ENCODE measurements around the gene AUH. TPM values are rescaled to one million over a fixed set of nuclear protein-coding genes. Genes with fewer than 3 reads are reported as not detected.

The AUH gene
- polyA plus RNA-seq, 3 donors, result 4.0 to 9.9 (median 8.4) TPM

DNA sequence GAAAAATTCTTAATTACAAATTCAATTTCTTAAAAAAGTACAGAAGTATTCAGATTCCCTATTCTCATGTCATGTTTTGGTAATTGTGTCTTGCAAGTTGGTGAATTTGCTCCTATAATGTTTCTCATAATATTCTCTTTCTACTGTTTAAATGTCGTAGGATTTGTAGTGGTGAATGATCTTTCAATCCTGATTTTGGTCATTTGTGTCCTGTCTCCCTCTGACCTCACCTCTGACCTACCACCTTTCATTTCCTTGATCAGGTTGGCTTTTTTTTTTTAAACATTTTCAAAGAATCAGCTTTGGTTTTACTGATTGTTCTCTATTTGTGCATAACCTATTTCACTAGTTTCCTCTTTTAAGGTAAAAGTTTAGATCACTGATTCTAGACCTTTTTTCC lies 102.6 kb downstream of the AUH start:
- no peaks in the 10 kb centered on the region for H3K27me3 Mint-ChIP-seq (ENCODE audit: low read depth in 3 of 3)
- peak overlapping the region in 1 of 3 experiments; percentile 21 for H3K4me3 ChIP-seq (replicated peaks in 1 of 3; ENCODE audit: low read depth in 2 of 3, low read length in 3 of 3)
- H3K9me3 Mint-ChIP-seq, result peaks cover 0 to 2% (median 0%) of the 10 kb centered on the region in 7 donors
- no peaks in the 10 kb centered on the region for H3K79me2 ChIP-seq (ENCODE audit: insufficient read depth, low read length)
- H3K4me1 Mint-ChIP-seq, result peaks cover 30% of the 10 kb centered on the region
- H3K36me3 ChIP-seq (replicated peaks in 1 of 2; ENCODE audit: control insufficient read depth in 1 of 2, insufficient read depth in 2 of 2, low read length in 2 of 2), result no peaks in the 10 kb centered on the region
- H3K9ac ChIP-seq (ENCODE audit: insufficient read depth, low read length, poor library complexity, severe bottlenecking), result no peak overlapping the region
- no peak overlapping the region for H3K4me2 ChIP-seq (replicated peaks; ENCODE audit: extremely low read depth, low read length, poor library complexity, severe bottlenecking)
- no CpG with 5 or more reads among the region's 1 CpG for WGBS (ENCODE audit: insufficient coverage)
- peaks cover 2 to 11% of the 10 kb centered on the region in 2 donors for H3K36me3 Mint-ChIP-seq
- peaks cover 22 to 31% of the 10 kb centered on the region in 2 donors for H3K4me1 ChIP-seq (ENCODE audit: control insufficient read depth in 1 of 2, insufficient read depth in 2 of 2, low read length in 2 of 2)
- no peaks in the 10 kb centered on the region for H3K9me3 ChIP-seq (replicated peaks in 1 of 2; ENCODE audit: control insufficient read depth in 1 of 2, insufficient read depth in 1 of 2, low read length in 2 of 2)
- no peaks in the 10 kb centered on the region for H4K20me1 ChIP-seq (ENCODE audit: insufficient read depth, low read length)
- H2AFZ ChIP-seq (ENCODE audit: insufficient read depth, low read depth, low read length, poor library complexity, severe bottlenecking), result no peak overlapping the region
- TF ChIP-seq, protein P1, sequence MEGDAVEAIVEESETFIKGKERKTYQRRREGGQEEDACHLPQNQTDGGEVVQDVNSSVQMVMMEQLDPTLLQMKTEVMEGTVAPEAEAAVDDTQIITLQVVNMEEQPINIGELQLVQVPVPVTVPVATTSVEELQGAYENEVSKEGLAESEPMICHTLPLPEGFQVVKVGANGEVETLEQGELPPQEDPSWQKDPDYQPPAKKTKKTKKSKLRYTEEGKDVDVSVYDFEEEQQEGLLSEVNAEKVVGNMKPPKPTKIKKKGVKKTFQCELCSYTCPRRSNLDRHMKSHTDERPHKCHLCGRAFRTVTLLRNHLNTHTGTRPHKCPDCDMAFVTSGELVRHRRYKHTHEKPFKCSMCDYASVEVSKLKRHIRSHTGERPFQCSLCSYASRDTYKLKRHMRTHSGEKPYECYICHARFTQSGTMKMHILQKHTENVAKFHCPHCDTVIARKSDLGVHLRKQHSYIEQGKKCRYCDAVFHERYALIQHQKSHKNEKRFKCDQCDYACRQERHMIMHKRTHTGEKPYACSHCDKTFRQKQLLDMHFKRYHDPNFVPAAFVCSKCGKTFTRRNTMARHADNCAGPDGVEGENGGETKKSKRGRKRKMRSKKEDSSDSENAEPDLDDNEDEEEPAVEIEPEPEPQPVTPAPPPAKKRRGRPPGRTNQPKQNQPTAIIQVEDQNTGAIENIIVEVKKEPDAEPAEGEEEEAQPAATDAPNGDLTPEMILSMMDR (IDR thresholded peaks at IDR 0.05), result no peak
- peak overlapping the region; percentile 79 to 95 (median 90) for H3K27ac Mint-ChIP-seq
- intact Hi-C loops (cut with micrococcal nuclease), result loop anchor here (5.0 to 10.0 kb wide), 2 partner anchors 64 to 67 kb away; no protein-coding TSS in a partner anchor
- H3K4me3 Mint-ChIP-seq, result peak overlapping the region in 1 of 2 donors; percentile 49
- H3K27ac ChIP-seq (ENCODE audit: low read depth in 1 of 2, low read length in 2 of 2), result peak overlapping the region in 1 of 2 donors; percentile 76
- no peaks in the 10 kb centered on the region for H3K27me3 ChIP-seq (ENCODE audit: control insufficient read depth in 2 of 2, insufficient read depth in 2 of 2, low read length in 2 of 2)
- no peak for DNase-seq

DNA sequence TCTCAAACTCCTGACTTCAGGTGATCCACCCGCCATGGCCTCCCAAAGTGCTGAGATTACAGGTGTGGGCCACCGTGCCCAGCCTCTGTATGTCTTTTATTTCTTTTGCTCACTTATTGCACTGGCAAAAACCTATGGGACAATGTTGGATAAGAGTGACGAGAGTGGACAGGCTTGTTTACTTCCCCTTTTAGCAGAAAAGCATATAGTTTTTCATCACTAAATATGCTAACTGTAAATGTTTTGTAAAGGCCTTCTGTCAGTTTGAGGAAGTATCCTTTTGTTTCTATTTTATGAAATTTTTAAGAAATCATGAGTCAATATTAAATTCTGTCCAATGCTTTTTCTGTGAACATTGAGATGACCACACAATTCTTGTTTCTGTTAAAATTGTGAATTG lies 103.3 kb downstream of the AUH start:
- DNase-seq, result peak; percentile 70 to 84 (median 81)
- no peaks in the 10 kb centered on the region for H3K9me3 ChIP-seq (replicated peaks in 1 of 2; ENCODE audit: control insufficient read depth in 1 of 2, insufficient read depth in 1 of 2, low read length in 2 of 2)
- peak overlapping the region in 1 of 2 donors; percentile 33 for H3K4me3 Mint-ChIP-seq
- peaks cover 22 to 31% of the 10 kb centered on the region in 2 donors for H3K4me1 ChIP-seq (ENCODE audit: control insufficient read depth in 1 of 2, insufficient read depth in 2 of 2, low read length in 2 of 2)
- peak overlapping the region; percentile 74 to 76 for H3K27ac ChIP-seq (ENCODE audit: low read depth in 1 of 2, low read length in 2 of 2)
- TF ChIP-seq, protein P1 (IDR thresholded peaks at IDR 0.05), result no peak
- no peaks in the 10 kb centered on the region for H3K27me3 Mint-ChIP-seq (ENCODE audit: low read depth in 3 of 3)
- H2AFZ ChIP-seq (ENCODE audit: insufficient read depth, low read depth, low read length, poor library complexity, severe bottlenecking), result no peak overlapping the region
- H3K9ac ChIP-seq (ENCODE audit: insufficient read depth, low read length, poor library complexity, severe bottlenecking), result no peak overlapping the region
- intact Hi-C loops (cut with micrococcal nuclease), result loop anchor here (5.0 to 10.0 kb wide), 2 partner anchors 64 to 66 kb away; no protein-coding TSS in a partner anchor
- no peaks in the 10 kb centered on the region for H3K36me3 ChIP-seq (replicated peaks in 1 of 2; ENCODE audit: control insufficient read depth in 1 of 2, insufficient read depth in 2 of 2, low read length in 2 of 2)
- H3K4me2 ChIP-seq (replicated peaks; ENCODE audit: extremely low read depth, low read length, poor library complexity, severe bottlenecking), result peak overlapping the region; percentile 15
- H3K27me3 ChIP-seq (ENCODE audit: control insufficient read depth in 2 of 2, insufficient read depth in 2 of 2, low read length in 2 of 2), result no peaks in the 10 kb centered on the region
- no peaks in the 10 kb centered on the region for H3K79me2 ChIP-seq (ENCODE audit: insufficient read depth, low read length)
- no peaks in the 10 kb centered on the region for H4K20me1 ChIP-seq (ENCODE audit: insufficient read depth, low read length)
- H3K36me3 Mint-ChIP-seq, result peaks cover 0 to 8% of the 10 kb centered on the region in 2 donors
- peak overlapping the region; percentile 87 to 95 (median 95) for H3K27ac Mint-ChIP-seq
- peak overlapping the region in 1 of 3 experiments; percentile 21 for H3K4me3 ChIP-seq (replicated peaks in 1 of 3; ENCODE audit: low read depth in 2 of 3, low read length in 3 of 3)
- H3K4me1 Mint-ChIP-seq, result peaks cover 30% of the 10 kb centered on the region
- peaks cover 0 to 2% (median 0%) of the 10 kb centered on the region in 7 donors for H3K9me3 Mint-ChIP-seq
- WGBS (ENCODE audit: insufficient coverage), result no CpG with 5 or more reads among the region's 3 CpGs
